Smooth muscle cell (in vitro differentiated cells): ENCODE measurements around the gene SPATA3. TPM values are rescaled to one million over a fixed set of nuclear protein-coding genes. Genes with fewer than 3 reads are reported as not detected.

Experiments
- DNase-seq: peaks from one replicate; lab custom pipeline; 2025; ENCODE audit not compliant: unreplicated experiment; lab: John Stamatoyannopoulos, UW
- H2AFZ ChIP-seq: fragments of 200-600 bp; sonication (generic); 2 replicates; pipeline ENCODE4 v1.6.0; 2016; ENCODE audit warnings: antibody characterized with exemption, low read depth, mild to moderate bottlenecking
- H3F3A ChIP-seq: fragments of 200-600 bp; sonication (generic); 2 replicates; pipeline ENCODE4 v1.6.0; 2017; ENCODE audit warnings: antibody characterized with exemption, low read depth
- H3K27ac ChIP-seq: fragments of 200-600 bp; sonication (generic); 2 replicates; pipeline ENCODE4 v1.5.1; 2016; ENCODE audit warnings: low read depth, mild to moderate bottlenecking
- H3K27me3 ChIP-seq: fragments of 200-600 bp; sonication (generic); 2 replicates; pipeline ENCODE4 v1.6.1; 2016; ENCODE audit warnings: low read depth, mild to moderate bottlenecking
- H3K36me3 ChIP-seq: fragments of 200-600 bp; sonication (generic); 2 replicates; pipeline ENCODE4 v1.5.1; 2016; ENCODE audit warnings: low read depth
- H3K4me1 ChIP-seq: fragments of 200-600 bp; sonication (generic); 2 replicates; pipeline ENCODE4 v1.5.1; 2016; ENCODE audit warnings: low read depth
- H3K4me2 ChIP-seq: fragments of 200-600 bp; sonication (generic); 2 replicates; pipeline ENCODE4 v1.6.0; 2016; ENCODE audit warnings: mild to moderate bottlenecking
- H3K4me3 ChIP-seq: fragments of 200-600 bp; sonication (generic); 2 replicates; pipeline ENCODE4 v1.5.1; 2016; ENCODE audit warnings: mild to moderate bottlenecking
- H3K79me2 ChIP-seq: fragments of 200-600 bp; sonication (generic); 2 replicates; pipeline ENCODE4 v1.6.0; 2016; ENCODE audit warnings: low read depth, mild to moderate bottlenecking
- H3K9ac ChIP-seq: fragments of 200-600 bp; sonication (generic); 2 replicates; pipeline ENCODE4 v1.6.0; 2016; ENCODE audit warnings: low read depth
- H3K9me3 ChIP-seq: fragments of 200-600 bp; sonication (generic); replicated peaks from 2 replicates; pipeline ENCODE4 v1.5.1; 2016; ENCODE audit warnings: low read depth
- H4K20me1 ChIP-seq: fragments of 200-600 bp; sonication (generic); 2 replicates; pipeline ENCODE4 v1.6.0; 2016; ENCODE audit warnings: low read depth
- WGBS: methylation state at CpG from one replicate; pipeline ENCODE4 v1.1.7; 2016; ENCODE audit warnings: low lambda C conversion rate; 5-methylcytosine and 5-hydroxymethylcytosine counted together
- polyA plus RNA-seq: library from polyadenylated mRNA; unstranded; fragments of >200 nt; fragmentation: Nextera tagmentation; extraction: Ambion mirVana; gene quantifications from 2 replicates; pipeline ENCODE4 v1.2.1, GENCODE V29; 2016
- total RNA-seq: library from RNA; depleted of rRNA; stranded (reverse); fragments of >200 nt; gene quantifications from 2 replicates; pipeline ENCODE4 v1.2.3, GENCODE V29; 2014
- TF ChIP-seq, protein P1 (sequence below): fragments of 200-600 bp; sonication (generic); IDR thresholded peaks from 2 replicates; pipeline ENCODE4 v1.5.1; 2017; ENCODE audit warnings: borderline replicate concordance, mild to moderate bottlenecking, antibody characterized with exemption; ENCODE audit not compliant: insufficient read depth, poor library complexity, severe bottlenecking

The SPATA3 gene
- total and polyA plus RNA-seq, 2 experiments from 2014 or later = not detected

- peaks cover 5% of the 10 kb centered on the region for H4K20me1 ChIP-seq
- peak; percentile 34 for DNase-seq
- H3F3A ChIP-seq = no peaks in the 10 kb centered on the region
- H3K9ac ChIP-seq = peak overlapping the region; percentile 19
- H2AFZ ChIP-seq = peak overlapping the region; percentile 96
- H3K4me1 ChIP-seq = peaks cover 9% of the 10 kb centered on the region
- no peak overlapping the region for H3K27ac ChIP-seq
- H3K4me2 ChIP-seq = peak overlapping the region; percentile 92
- no peaks in the 10 kb centered on the region for H3K27me3 ChIP-seq
- H3K79me2 ChIP-seq = peaks cover 10% of the 10 kb centered on the region
- 17% methylated on average over 62 of the region's 62 CpGs for WGBS
- no peaks in the 10 kb centered on the region for H3K36me3 ChIP-seq
- TF ChIP-seq, protein P1, sequence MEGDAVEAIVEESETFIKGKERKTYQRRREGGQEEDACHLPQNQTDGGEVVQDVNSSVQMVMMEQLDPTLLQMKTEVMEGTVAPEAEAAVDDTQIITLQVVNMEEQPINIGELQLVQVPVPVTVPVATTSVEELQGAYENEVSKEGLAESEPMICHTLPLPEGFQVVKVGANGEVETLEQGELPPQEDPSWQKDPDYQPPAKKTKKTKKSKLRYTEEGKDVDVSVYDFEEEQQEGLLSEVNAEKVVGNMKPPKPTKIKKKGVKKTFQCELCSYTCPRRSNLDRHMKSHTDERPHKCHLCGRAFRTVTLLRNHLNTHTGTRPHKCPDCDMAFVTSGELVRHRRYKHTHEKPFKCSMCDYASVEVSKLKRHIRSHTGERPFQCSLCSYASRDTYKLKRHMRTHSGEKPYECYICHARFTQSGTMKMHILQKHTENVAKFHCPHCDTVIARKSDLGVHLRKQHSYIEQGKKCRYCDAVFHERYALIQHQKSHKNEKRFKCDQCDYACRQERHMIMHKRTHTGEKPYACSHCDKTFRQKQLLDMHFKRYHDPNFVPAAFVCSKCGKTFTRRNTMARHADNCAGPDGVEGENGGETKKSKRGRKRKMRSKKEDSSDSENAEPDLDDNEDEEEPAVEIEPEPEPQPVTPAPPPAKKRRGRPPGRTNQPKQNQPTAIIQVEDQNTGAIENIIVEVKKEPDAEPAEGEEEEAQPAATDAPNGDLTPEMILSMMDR = peak; percentile 73
- H3K4me3 ChIP-seq = peak overlapping the region; percentile 60
- H3K9me3 ChIP-seq = no peaks in the 10 kb centered on the region
Measured at GRCh38 chr2:231052494-231053451, 56.9 kb downstream of the SPATA3 start.

DNA sequence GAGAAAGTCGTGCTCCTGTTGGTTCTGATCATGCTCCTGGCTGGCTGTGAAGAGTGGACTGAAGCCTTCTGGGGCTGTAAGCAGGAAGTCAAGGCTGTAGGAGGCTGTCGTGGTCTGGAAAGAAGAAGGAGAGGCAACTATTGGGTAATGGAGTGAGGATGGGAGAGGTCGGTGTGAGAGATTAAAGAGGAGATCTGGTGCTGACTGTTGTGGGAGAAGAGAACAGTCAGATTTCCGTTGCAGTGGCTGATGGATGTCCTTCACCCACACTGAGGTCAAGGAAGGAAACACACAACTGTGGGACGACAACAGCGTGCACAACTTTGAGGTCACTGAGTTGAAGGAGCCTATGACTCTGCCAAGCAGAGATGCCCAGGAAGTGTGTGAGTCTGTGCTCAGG is 57.9 kb downstream of the SPATA3 start:
- Histone ChIP-seq H3K4me2 (no peak overlapping the region), H3K79me2 (peaks cover 21% of the 10 kb centered on the region), H4K20me1 (peaks cover 16% of the 10 kb centered on the region), H3K9me3 (no peaks in the 10 kb centered on the region), H3K4me3 (no peak overlapping the region), H3K27ac (no peak overlapping the region), H3K4me1 (peaks cover 19% of the 10 kb centered on the region), H3K36me3 (no peaks in the 10 kb centered on the region), H3K9ac (no peak overlapping the region), H2AFZ (no peak overlapping the region), H3F3A (no peaks in the 10 kb centered on the region), H3K27me3 (no peaks in the 10 kb centered on the region)
- no peak for DNase-seq
- TF ChIP-seq, protein P1 = no peak
- WGBS = 88% methylated on average over 6 of the region's 6 CpGs

DNA sequence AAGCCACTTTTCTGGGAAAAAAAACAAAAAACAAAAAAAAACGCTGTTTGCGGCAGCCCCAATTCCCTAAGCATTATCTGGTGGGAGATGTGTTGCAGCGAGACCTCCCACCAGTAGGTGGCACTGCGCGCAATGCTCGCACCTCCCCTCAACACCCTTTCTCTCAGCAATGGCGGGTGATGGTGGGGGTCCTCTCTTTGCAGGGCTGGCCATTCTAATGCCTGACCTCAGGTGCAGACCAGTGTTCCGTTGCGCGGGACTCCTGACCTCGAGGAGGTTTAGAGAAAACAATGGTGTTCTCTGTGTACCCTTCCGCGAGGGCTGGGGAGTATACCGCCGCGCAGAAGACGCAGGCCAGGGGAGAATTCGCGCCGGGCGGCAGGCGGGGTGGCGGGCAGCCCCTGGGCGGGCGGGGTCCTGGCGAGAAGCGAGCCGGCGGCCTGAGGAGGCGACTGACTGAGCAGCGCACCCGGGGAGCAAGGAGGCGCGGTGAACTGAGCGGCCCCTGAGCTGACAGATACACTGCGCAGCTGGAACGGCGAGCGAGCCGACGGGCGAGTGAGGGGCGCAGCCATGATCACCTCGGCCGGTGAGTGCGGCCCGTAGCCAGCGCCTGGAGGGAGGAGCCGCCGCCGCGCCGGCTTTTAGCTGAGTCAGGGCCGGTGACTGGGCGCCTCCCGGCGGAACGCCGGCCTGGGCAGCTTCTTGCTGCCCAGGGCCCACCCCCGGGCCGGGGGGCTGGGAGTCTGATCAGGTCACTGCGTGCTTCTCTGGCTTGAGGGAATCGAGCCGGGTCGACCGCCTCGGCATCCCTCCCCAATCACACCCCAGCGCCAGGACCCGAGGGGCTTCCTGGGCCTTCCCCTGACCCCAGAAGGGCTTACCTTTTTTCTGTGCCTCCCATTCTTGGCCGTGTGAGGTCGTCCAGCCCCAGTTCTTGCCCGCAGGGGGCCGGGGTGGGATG is 60.8 kb downstream of the SPATA3 start, which contains the start of gene PSMD1:
PSMD1 (plus strand) TSS at position 415 of the 964 bp plus-strand sequence; CDS start at position 574, 159 bp downstream.
- peak within 1 kb of the TSS; percentile 86 for H3K4me3 ChIP-seq
- under 1% methylated on average over 64 of the region's 73 CpGs for WGBS
- no peaks in the 10 kb centered on the region for H3K27me3 ChIP-seq
- peak within 1 kb of the TSS; percentile 99 for H3K9ac ChIP-seq
- H3F3A ChIP-seq = no peaks in the 10 kb centered on the region
- peaks cover 43% of the 10 kb centered on the region for H4K20me1 ChIP-seq
- no peaks in the 10 kb centered on the region for H3K36me3 ChIP-seq
- H3K4me2 ChIP-seq = peak within 1 kb of the TSS; percentile 96
- H3K27ac ChIP-seq = peak within 1 kb of the TSS; percentile 98
- peaks cover 19% of the 10 kb centered on the region for H3K4me1 ChIP-seq
- TF ChIP-seq, protein P1 = peak; percentile 90
- H3K79me2 ChIP-seq = peaks cover 50% of the 10 kb centered on the region
- H3K9me3 ChIP-seq = no peaks in the 10 kb centered on the region
- DNase-seq = peak; percentile 92
- H2AFZ ChIP-seq = peak within 1 kb of the TSS; percentile 75
